ENCODE data around the gene IGFBP5. TPM values are rescaled to one million over a fixed set of nuclear protein-coding genes. Genes with fewer than 3 reads are reported as not detected.

The IGFBP5 gene
- total RNA-seq, 1 donor from 2014 or later: 138 TPM

DNA sequence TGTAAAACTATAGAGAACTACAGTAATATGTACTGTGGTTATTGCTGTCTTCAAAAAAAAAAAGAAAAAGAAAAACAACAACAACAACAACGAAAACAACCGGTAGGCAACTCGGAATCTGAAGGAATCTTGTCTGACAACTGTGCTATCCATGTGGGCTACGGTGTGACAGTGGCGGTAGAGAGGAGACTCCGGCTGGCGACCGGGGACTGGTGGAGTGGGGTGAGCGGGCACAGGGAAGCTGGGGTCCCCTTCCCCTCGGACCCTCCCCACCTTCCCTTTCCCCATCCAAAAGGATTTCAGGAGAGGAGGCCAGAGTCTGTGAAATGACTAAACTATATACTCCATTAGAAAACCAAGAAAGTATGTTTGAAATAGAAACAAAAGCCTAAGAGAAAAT is 22.9 kb downstream of the IGFBP5 start:
- Histone ChIP-seq H3K4me3 (no peak overlapping the region), H3K4me1 (no peaks in the 10 kb centered on the region), H3K36me3 (peaks cover 36% of the 10 kb centered on the region), H3K27me3 (ENCODE audit: low read depth) (no peaks in the 10 kb centered on the region), H3K27ac (replicated peaks) (no peak overlapping the region), H3K9me3 (replicated peaks) (no peaks in the 10 kb centered on the region)
- no peak for DNase-seq
- TF ChIP-seq, protein P1, sequence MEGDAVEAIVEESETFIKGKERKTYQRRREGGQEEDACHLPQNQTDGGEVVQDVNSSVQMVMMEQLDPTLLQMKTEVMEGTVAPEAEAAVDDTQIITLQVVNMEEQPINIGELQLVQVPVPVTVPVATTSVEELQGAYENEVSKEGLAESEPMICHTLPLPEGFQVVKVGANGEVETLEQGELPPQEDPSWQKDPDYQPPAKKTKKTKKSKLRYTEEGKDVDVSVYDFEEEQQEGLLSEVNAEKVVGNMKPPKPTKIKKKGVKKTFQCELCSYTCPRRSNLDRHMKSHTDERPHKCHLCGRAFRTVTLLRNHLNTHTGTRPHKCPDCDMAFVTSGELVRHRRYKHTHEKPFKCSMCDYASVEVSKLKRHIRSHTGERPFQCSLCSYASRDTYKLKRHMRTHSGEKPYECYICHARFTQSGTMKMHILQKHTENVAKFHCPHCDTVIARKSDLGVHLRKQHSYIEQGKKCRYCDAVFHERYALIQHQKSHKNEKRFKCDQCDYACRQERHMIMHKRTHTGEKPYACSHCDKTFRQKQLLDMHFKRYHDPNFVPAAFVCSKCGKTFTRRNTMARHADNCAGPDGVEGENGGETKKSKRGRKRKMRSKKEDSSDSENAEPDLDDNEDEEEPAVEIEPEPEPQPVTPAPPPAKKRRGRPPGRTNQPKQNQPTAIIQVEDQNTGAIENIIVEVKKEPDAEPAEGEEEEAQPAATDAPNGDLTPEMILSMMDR (IDR thresholded peaks at IDR 0.05; ENCODE audit: borderline replicate concordance): no peak
- intact Hi-C loops (cut with micrococcal nuclease): no loop called here

DNA sequence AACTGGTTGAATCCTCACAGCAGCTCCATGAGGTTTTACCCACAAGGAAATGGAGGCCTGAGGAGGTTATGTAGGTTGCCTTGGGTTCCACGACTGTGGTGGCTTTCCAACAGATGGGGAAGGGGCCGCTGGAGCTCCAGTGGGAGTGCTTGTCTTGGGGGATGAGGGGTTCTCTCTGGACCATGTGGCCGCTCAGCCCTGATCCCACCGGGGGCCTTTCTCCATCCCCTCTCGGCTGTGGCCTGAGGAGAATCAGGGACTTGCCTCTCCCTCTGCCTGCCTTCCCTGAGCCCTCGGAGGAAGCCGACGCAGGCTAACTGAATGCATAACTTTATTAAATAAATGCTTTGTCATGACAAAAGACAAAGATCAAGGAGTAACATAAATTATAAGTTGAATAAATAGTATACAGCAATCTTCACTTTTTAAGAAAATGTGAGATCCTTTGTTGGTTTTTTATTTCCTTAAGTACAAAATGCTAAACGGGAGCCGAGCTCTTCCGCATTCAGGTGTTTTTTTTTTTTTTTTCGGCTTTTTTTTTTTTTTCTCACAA is 23.5 kb downstream of the IGFBP5 start:
- Histone ChIP-seq H3K27me3 (ENCODE audit: low read depth) (no peaks in the 10 kb centered on the region), H3K4me3 (no peak overlapping the region), H3K9me3 (replicated peaks) (no peaks in the 10 kb centered on the region), H3K36me3 (peaks cover 30% of the 10 kb centered on the region), H3K4me1 (no peaks in the 10 kb centered on the region), H3K27ac (replicated peaks) (no peak overlapping the region)
- no peak for DNase-seq
- TF ChIP-seq, protein P1 (IDR thresholded peaks at IDR 0.05; ENCODE audit: borderline replicate concordance): no peak
- intact Hi-C loops (cut with micrococcal nuclease): no loop called here

DNA sequence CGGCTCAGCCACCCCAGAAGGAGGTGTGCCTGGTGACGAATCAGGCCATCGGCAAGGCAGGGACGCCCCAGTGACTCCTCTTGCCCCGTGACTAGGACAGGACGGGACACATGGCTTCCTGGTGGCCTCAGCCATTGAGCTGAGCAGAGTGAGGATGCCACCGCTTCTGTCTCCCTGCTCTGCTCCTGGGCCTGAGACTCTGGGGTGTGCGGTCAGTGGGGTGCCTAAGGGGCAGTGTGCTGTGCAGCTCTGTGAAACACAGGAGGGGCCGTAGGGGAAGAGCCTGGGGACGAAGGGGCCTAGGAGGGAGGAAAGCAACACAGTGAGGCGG is 24.3 kb downstream of the IGFBP5 start:
- Histone ChIP-seq H3K4me1 (peaks cover 5% of the 10 kb centered on the region), H3K4me3 (no peak overlapping the region), H3K27me3 (ENCODE audit: low read depth) (no peaks in the 10 kb centered on the region), H3K27ac (replicated peaks) (no peak overlapping the region), H3K36me3 (peaks cover 24% of the 10 kb centered on the region), H3K9me3 (replicated peaks) (no peaks in the 10 kb centered on the region)
- TF ChIP-seq, protein P1 (IDR thresholded peaks at IDR 0.05; ENCODE audit: borderline replicate concordance): no peak
- intact Hi-C loops (cut with micrococcal nuclease): no loop called here
- no peak for DNase-seq

DNA sequence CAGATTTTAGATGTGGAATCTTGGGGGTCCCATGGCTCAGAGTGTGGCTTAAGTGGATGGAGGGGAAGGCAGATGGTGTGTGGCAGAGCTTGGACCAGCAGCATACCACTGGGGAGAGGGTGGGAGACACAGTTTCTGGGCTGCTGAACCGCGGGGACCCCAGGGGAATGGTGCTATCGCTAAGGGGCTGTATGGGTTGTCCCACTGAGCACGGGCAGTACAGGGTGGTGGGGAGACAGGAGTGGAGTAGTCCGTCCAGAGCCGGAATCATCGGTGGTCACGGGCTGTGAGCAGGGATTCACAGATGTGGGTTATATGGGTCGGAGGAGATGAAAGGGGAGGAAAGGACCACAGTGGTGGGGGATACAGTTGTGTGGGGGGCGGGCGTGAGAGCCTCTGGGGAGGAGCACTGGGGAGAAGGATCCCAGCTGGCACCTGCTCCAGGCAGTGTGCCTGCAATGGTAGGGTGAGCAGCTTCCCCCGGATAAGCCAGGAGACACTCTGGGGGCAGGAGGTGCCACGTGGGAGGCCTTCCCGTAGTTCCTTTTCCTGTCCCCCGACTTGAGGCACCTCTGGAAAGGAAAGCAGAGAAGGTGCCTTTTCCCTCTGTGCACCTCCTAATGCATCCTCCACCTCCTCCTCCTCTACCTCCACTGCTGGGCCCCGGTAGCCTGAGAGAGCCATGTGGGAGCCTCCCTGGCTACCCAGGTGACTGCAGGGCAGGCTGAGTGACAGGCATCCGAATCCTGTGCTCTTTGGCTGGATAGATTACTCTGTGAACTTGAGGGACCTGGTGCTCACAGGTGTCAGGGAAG is 24.9 kb downstream of the IGFBP5 start:
- TF ChIP-seq, protein P1 (IDR thresholded peaks at IDR 0.05; ENCODE audit: borderline replicate concordance): no peak
- no peak for DNase-seq
- no peak overlapping the region for H3K4me3 ChIP-seq
- H3K27ac ChIP-seq (replicated peaks): no peak overlapping the region
- H3K9me3 ChIP-seq (replicated peaks): no peaks in the 10 kb centered on the region
- no peaks in the 10 kb centered on the region for H3K27me3 ChIP-seq (ENCODE audit: low read depth)
- peaks cover 11% of the 10 kb centered on the region for H3K4me1 ChIP-seq
- intact Hi-C loops (cut with micrococcal nuclease): no loop called here
- peaks cover 19% of the 10 kb centered on the region for H3K36me3 ChIP-seq

DNA sequence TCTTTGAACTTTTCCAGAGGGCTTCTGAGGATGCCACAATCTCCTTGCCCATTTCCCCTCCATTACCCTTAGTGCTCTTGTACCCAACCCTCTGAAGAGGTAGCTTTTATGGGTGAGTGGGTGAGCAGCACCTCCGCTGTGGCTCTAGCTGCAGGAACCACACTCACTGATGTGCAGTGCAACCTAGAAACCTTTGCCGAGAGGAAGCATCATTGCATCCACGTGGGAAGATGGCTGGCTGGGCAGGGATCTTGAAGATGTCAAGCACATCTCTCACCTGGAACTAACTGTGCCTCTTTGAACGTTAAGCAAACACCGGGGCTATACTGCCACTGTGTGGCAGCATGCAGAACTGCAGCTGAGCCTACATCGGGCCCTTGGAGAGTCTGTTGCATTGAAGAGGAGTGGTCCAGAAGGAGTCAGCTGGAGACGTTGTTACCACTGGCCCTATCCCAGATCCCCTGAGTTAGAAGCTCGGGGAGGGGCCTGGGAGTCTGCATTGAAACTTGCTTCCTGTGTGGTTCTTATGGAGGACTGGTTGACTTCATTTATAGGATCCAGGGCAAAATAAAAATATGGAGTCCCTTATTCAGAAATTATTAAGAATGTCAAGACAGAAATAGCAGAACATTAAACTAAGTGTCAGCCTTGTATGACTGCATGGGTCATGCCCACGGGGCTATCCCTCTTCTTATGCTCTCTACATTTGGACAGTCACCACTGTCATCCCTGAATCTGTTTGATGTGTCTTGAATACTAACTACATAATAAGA is 28.7 kb downstream of the IGFBP5 start:
- no peaks in the 10 kb centered on the region for H3K9me3 ChIP-seq (replicated peaks)
- no peak overlapping the region for H3K4me3 ChIP-seq
- DNase-seq: no peak
- H3K27me3 ChIP-seq (ENCODE audit: low read depth): no peaks in the 10 kb centered on the region
- no peaks in the 10 kb centered on the region for H3K36me3 ChIP-seq
- TF ChIP-seq, protein P1 (IDR thresholded peaks at IDR 0.05; ENCODE audit: borderline replicate concordance): peak; percentile 99
- H3K4me1 ChIP-seq: peaks cover 23% of the 10 kb centered on the region
- intact Hi-C loops (cut with micrococcal nuclease): loop anchor here (2.0 kb wide), 1 partner anchor 150 kb away; no protein-coding TSS in a partner anchor
- H3K27ac ChIP-seq (replicated peaks): no peak overlapping the region
